Neural crest cell (in vitro differentiated cells): ENCODE measurements around the gene LIN54. TPM values are rescaled to one million over a fixed set of nuclear protein-coding genes. Genes with fewer than 3 reads are reported as not detected.

ENCODE experiments used
- DNase-seq: peaks from one replicate; pipeline ENCODE4 v3.0.0; 2021; ENCODE audit warnings: low read depth, mixed read lengths, low spot score
- H3K27ac Mint-ChIP-seq: one replicate; pipeline ENCODE4 v1.8.0; 2021; ENCODE audit warnings: mild to moderate bottlenecking, mixed read lengths; ENCODE audit not compliant: unreplicated experiment
- H3K27me3 Mint-ChIP-seq: 2 replicates; pipeline ENCODE4 v1.8.0; 2021; ENCODE audit warnings: low read depth, mild to moderate bottlenecking, mixed read lengths
- H3K36me3 Mint-ChIP-seq: 2 replicates; pipeline ENCODE4 v1.8.0; 2021; ENCODE audit warnings: low read depth, mild to moderate bottlenecking, mixed read lengths
- H3K4me1 Mint-ChIP-seq: 2 replicates; pipeline ENCODE4 v1.8.0; 2021; ENCODE audit warnings: mixed read lengths
- H3K4me3 Mint-ChIP-seq: one replicate; pipeline ENCODE4 v1.8.0; 2021; ENCODE audit warnings: mild to moderate bottlenecking, mixed read lengths
- H3K9me3 Mint-ChIP-seq: 2 replicates; pipeline ENCODE4 v1.8.0; 2021; ENCODE audit warnings: mixed read lengths
- total RNA-seq: library from RNA; stranded (reverse); gene quantifications from 2 replicates; pipeline ENCODE4 v1.2.1, GENCODE V29; 2021
- TF ChIP-seq, protein P1 (sequence below): fragments of 200-600 bp; sonication (generic); conservative IDR thresholded peaks from 2 replicates; pipeline ENCODE4 v1.5.0; 2021; ENCODE audit warnings: antibody characterized with exemption, mild to moderate bottlenecking

The LIN54 gene
- total RNA-seq, 1 donor from 2014 or later, result 20.8 TPM

DNA sequence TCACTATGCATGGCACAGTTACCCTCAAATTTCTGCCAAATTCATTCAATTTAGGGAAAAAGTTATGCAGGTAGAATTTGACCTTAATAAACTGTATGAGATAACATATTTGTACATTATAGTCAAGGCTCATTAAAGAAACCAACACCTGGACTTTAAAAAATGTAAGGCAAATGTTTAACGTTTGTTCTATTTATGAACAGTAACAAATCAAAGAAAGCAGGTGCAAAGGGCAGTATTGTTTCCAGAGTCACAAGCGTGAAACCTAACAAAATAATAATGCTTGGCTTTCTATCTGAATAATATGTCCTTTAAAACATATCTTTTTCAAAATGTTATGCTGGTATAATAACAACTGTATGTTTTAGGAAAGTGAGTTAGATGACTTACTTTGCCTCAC, 41.2 kb downstream of the LIN54 start:
- no peak overlapping the region for H3K4me3 Mint-ChIP-seq
- no peaks in the 10 kb centered on the region for H3K27me3 Mint-ChIP-seq
- TF ChIP-seq, protein P1, sequence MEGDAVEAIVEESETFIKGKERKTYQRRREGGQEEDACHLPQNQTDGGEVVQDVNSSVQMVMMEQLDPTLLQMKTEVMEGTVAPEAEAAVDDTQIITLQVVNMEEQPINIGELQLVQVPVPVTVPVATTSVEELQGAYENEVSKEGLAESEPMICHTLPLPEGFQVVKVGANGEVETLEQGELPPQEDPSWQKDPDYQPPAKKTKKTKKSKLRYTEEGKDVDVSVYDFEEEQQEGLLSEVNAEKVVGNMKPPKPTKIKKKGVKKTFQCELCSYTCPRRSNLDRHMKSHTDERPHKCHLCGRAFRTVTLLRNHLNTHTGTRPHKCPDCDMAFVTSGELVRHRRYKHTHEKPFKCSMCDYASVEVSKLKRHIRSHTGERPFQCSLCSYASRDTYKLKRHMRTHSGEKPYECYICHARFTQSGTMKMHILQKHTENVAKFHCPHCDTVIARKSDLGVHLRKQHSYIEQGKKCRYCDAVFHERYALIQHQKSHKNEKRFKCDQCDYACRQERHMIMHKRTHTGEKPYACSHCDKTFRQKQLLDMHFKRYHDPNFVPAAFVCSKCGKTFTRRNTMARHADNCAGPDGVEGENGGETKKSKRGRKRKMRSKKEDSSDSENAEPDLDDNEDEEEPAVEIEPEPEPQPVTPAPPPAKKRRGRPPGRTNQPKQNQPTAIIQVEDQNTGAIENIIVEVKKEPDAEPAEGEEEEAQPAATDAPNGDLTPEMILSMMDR, result no peak
- DNase-seq, result no peak
- H3K9me3 Mint-ChIP-seq, result no peaks in the 10 kb centered on the region
- peaks cover 15% of the 10 kb centered on the region for H3K36me3 Mint-ChIP-seq
- H3K27ac Mint-ChIP-seq, result no peak overlapping the region
- no peaks in the 10 kb centered on the region for H3K4me1 Mint-ChIP-seq

DNA sequence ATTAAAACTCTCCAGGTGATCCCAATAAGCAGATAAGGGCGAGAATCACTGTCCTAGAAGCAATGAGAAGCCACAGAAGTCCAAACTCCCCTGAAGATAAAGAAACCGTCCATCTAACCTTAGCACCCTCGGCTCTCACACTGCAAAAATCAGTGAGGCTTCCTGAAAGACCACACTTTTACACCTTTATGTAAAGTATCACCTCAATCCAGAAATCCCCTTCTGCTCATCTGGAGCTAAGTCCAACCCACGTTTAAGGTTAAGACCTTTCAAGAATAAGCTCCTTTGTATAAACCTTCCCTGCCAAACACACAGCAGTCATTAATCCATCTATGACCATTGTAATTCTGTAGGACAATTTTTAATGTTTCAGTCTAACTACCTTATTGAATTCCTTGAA, 41.7 kb downstream of the LIN54 start:
- DNase-seq, result no peak
- no peaks in the 10 kb centered on the region for H3K4me1 Mint-ChIP-seq
- H3K36me3 Mint-ChIP-seq, result peaks cover 18% of the 10 kb centered on the region
- TF ChIP-seq, protein P1, result no peak
- no peak overlapping the region for H3K4me3 Mint-ChIP-seq
- H3K9me3 Mint-ChIP-seq, result no peaks in the 10 kb centered on the region
- H3K27me3 Mint-ChIP-seq, result no peaks in the 10 kb centered on the region
- no peak overlapping the region for H3K27ac Mint-ChIP-seq

DNA sequence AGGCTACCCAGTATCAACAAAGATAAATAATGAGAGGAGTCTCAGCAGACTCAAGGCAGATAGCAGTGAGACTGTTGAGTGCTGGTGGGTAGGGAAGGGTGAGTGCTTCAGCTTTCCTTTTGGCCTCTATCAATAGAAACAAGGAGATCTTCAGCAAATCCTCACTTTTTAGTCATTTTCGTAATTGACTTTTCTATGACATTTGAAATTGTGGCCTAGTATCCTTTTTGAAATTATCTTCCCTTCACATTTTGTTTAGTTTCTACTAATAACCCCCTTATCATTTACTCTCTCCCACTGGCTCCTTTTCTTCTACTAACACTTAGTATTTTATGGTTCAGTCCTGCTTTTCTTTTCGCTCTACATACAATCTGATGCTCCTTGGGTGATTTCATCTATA, 44.9 kb downstream of the LIN54 start:
- Mint-ChIP-seq H3K36me3 (peaks cover 21% of the 10 kb centered on the region), H3K4me3 (no peak overlapping the region), H3K9me3 (no peaks in the 10 kb centered on the region), H3K27ac (no peak overlapping the region), H3K4me1 (no peaks in the 10 kb centered on the region), H3K27me3 (no peaks in the 10 kb centered on the region)
- DNase-seq, result no peak
- TF ChIP-seq, protein P1, result no peak

DNA sequence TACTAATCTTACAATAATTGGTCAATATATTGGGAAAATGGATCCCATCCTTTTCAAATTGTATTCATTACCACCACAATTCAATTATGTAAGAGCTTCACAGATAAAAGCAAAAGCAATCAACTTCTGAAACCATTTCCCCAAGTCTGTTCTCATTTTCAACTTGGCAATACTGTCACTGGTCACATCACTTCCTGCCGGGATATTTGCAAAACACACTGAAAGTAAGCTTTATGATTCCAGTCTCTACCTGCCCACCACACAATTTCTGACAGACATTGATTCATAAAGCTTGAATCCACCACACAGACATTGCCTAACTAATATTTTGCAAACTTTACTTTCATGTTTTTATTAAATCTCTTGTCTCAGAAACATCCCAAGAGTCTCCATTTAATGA, 53.6 kb downstream of the LIN54 start:
- no peaks in the 10 kb centered on the region for H3K27me3 Mint-ChIP-seq
- no peaks in the 10 kb centered on the region for H3K4me1 Mint-ChIP-seq
- H3K36me3 Mint-ChIP-seq, result no peaks in the 10 kb centered on the region
- no peak overlapping the region for H3K4me3 Mint-ChIP-seq
- H3K9me3 Mint-ChIP-seq, result no peaks in the 10 kb centered on the region
- TF ChIP-seq, protein P1, result no peak
- no peak for DNase-seq
- H3K27ac Mint-ChIP-seq, result no peak overlapping the region

DNA sequence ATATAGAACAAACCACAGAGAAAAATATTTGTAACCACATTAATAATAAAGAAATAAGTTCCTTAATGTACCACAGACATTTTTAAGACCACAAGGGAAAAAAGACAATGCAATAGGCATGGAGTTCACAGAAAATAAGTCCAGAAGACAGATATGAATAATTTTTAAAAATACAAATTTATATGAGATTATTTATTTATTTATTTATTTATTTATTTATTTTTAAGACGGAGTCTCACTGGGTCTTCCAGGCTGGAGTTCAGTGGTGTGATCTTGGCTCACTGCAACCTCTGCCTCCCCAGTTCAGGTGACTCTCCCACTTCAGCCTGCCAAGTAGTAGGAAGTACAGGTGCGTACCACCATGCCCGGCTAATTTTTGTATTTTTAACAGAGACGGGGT, 56.4 kb downstream of the LIN54 start:
- H3K27ac Mint-ChIP-seq, result no peak overlapping the region
- H3K4me3 Mint-ChIP-seq, result no peak overlapping the region
- H3K27me3 Mint-ChIP-seq, result no peaks in the 10 kb centered on the region
- DNase-seq, result no peak
- no peaks in the 10 kb centered on the region for H3K4me1 Mint-ChIP-seq
- H3K36me3 Mint-ChIP-seq, result peaks cover 4% of the 10 kb centered on the region
- TF ChIP-seq, protein P1, result no peak
- H3K9me3 Mint-ChIP-seq, result no peaks in the 10 kb centered on the region

DNA sequence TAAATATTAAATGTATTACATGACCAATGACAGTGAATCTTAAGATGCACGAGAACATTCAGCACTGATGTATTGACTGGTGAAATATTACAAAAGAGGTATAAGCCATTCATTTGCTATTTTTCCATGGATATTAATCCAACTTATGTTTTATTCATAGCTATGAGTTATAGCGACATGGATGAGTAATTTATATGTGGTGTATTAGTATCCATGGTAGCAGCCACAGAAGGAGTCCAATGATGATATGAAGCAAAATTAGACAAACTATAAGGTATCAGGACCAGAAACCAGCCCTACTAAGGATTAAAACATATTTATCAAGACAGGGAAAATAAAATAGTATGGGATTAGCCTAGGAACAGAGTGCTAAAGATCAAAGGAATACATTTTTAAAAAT, 59.4 kb downstream of the LIN54 start:
- Mint-ChIP-seq H3K9me3 (no peaks in the 10 kb centered on the region), H3K27me3 (no peaks in the 10 kb centered on the region), H3K36me3 (peaks cover 6% of the 10 kb centered on the region), H3K4me3 (no peak overlapping the region), H3K27ac (no peak overlapping the region), H3K4me1 (no peaks in the 10 kb centered on the region)
- TF ChIP-seq, protein P1, result no peak
- no peak for DNase-seq
